Esophagus muscularis mucosa (tissue), 4 donors: ENCODE measurements around the gene CATSPERE. TPM values are rescaled to one million over a fixed set of nuclear protein-coding genes. Genes with fewer than 3 reads are reported as not detected.
"Not testable (repeated sequence)": the region's sequence is repeated elsewhere in the genome, so short reads cannot be mapped to it uniquely, and the experiment has no call there.

ENCODE experiments used
- DNase-seq: peaks from one replicate; pipeline ENCODE4 v3.0.0-alpha.2; 2017; ENCODE audit errors: extremely low spot score
- H3K27ac ChIP-seq, 4 donors: fragments of 200-600 bp; sonication (generic); replicated peaks in 1 of 4; 1 replicate in 3 of 4; 2 replicates in 1 of 4; pipeline ENCODE4 v1.5.1; 2016 to 2019; ENCODE audit warnings: mild to moderate bottlenecking in 1 of 4
- H3K27me3 ChIP-seq, 4 donors: fragments of 200-600 bp; sonication (generic); one replicate each; pipeline versions ENCODE4 v1.5.1 to v1.6.0; 2016 to 2019
- H3K36me3 ChIP-seq, 4 donors: fragments of 200-600 bp; sonication (generic); one replicate each; pipeline ENCODE4 v1.5.1; 2016 to 2019
- H3K4me1 ChIP-seq, 4 donors: fragments of 200-600 bp; sonication (generic); one replicate each; pipeline ENCODE4 v1.5.1; 2016 to 2019
- H3K4me3 ChIP-seq, 4 donors: fragments of 200-600 bp; sonication (generic); 1 replicate in 2 of 4; 2 replicates in 2 of 4; pipeline ENCODE4 v1.5.1; 2016 to 2019; ENCODE audit warnings: mild to moderate bottlenecking in 4 of 4, moderate library complexity in 1 of 4
- H3K9me3 ChIP-seq, 4 donors: fragments of 200-600 bp; sonication (generic); 1 replicate in 3 of 4; 2 replicates in 1 of 4; pipeline ENCODE4 v1.5.1; 2016 to 2019
- CTCF ChIP-seq, 3 experiments: fragments of 200-600 bp in 2 of 3; fragments of 450-650 bp in 1 of 3; sonication (generic) in 2 of 3; IDR thresholded peaks; one replicate each; pipeline ENCODE4 v1.5.1; 2017 to 2019; ENCODE audit warnings: antibody characterized with exemption in 3 of 3, mild to moderate bottlenecking in 2 of 3, moderate library complexity in 1 of 3
- EP300 ChIP-seq: sonication (generic); formaldehyde crosslinking; IDR thresholded peaks from one replicate; pipeline ENCODE4 v1.6.1; 2017; ENCODE audit warnings: antibody characterized with exemption
- POLR2A ChIP-seq: fragments of 450-650 bp; IDR thresholded peaks from one replicate; pipeline ENCODE4 v1.6.1; 2017; ENCODE audit warnings: antibody characterized with exemption, moderate library complexity, mild to moderate bottlenecking, low read depth
- POLR2AphosphoS5 ChIP-seq, 2 donors: sonication (generic); formaldehyde crosslinking; IDR thresholded peaks; one replicate each; pipeline ENCODE4 v1.6.1; 2017; ENCODE audit warnings: antibody characterized with exemption in 2 of 2
- WGBS: methylation state at CpG from one replicate; pipeline ENCODE4 v1.1.5; 2018; 5-methylcytosine and 5-hydroxymethylcytosine counted together
- intact Hi-C: fragments of 100-400 bp; cut with DNase I; formaldehyde crosslinking; loops from one replicate; pipeline ENCODE4 v1.15.1; 2023
- total RNA-seq, 4 donors: library from RNA; depleted of rRNA; stranded (reverse); fragments of >200 nt; gene quantifications; one replicate each; pipeline versions ENCODE4 v1.1.0 to v1.2.1, GENCODE V29; 2016

CATSPERE gene
- total RNA-seq, 4 donors from 2014 or later, result 1.4 to 3.5 (median 2.1) TPM

DNA sequence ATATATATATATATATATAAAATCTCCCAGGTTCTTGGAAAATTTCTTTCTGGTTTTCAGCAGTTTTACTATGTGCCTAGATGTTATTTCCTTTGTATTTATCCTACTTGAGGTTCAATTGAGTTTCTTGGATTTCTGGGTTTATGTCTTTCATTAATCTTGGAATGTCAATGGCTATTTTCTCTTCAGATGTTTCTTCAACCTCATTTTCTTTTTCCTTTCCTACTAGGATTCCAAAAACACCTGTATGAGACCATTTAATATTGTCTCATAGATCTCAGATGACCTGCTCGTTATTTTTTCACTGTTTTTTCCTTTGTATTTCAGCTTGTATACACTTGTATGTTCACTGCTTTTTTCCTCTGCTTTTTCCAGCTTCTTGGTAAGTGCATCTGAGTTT, 96.5 kb downstream of the CATSPERE start:
- Histone ChIP-seq H3K36me3 (no peaks in the 10 kb centered on the region), H3K4me3 (no peak overlapping the region), H3K9me3 (peaks cover 0 to 27% (median 22%) of the 10 kb centered on the region in 4 donors), H3K27me3 (no peaks in the 10 kb centered on the region), H3K27ac (no peak overlapping the region), H3K4me1 (no peaks in the 10 kb centered on the region)
- intact Hi-C loops, result no loop called here
- WGBS, result 82% methylated on average over 1 of the region's 1 CpG
- no peak for DNase-seq
- TF ChIP-seq POLR2A (no peak), CTCF (IDR thresholded peaks at IDR 0.05) (no peak)

DNA sequence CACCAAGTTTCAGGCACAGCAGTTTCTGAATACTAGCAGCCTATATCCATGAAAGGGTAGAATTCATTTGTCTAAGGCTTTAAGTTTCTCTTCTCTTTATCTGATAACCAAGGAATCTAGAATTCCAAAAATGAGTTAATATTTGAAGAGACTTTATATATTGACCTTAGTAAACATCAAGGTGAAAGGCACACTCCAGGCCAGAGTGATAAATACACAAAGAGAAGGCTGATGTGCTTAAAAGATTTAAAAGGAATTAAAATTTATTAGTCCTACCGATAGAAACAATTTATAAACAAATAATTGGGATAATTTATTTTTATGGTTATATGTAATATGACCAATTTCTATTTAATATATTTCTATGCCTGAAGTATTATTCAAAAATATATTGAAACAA, 98.5 kb downstream of the CATSPERE start:
- Histone ChIP-seq H3K4me3 (no peak overlapping the region), H3K9me3 (peaks cover 0 to 23% (median 22%) of the 10 kb centered on the region in 4 donors), H3K27me3 (no peaks in the 10 kb centered on the region), H3K4me1 (no peaks in the 10 kb centered on the region), H3K27ac (no peak overlapping the region), H3K36me3 (no peaks in the 10 kb centered on the region)
- DNase-seq, result no peak
- intact Hi-C loops, result no loop called here
- TF ChIP-seq EP300, result no peak
- no peak for TF ChIP-seq POLR2A
- TF ChIP-seq CTCF (IDR thresholded peaks at IDR 0.05), result no peak
- TF ChIP-seq POLR2AphosphoS5 (IDR thresholded peaks at IDR 0.05), result no peak
- 91% methylated on average over 1 of the region's 1 CpG for WGBS

DNA sequence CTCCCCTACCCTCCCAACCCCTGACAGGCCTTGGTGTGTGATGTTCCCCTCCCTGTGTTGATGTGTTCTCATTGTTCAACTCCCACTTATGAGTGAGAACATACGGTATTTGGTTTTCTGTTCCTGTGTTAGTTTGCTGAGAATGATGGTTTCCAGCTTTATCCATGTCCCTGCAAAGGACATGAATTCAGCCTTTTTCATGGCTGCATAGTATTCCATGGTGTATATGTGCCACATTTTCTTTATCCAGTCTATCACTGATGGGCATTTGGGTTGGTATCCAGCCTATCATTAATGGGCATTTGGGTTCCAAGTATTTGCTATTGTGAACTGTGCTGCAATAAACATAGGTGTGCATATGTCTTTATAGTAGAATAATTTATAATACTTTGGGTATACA, 101.8 kb downstream of the CATSPERE start:
- DNase-seq, H3K27ac ChIP-seq, intact Hi-C loops, H3K36me3 ChIP-seq, H3K9me3 ChIP-seq, H3K4me1 ChIP-seq, H3K27me3 ChIP-seq, H3K4me3 ChIP-seq: not testable (repeated sequence)
- WGBS, result 100% methylated on average over 1 of the region's 1 CpG

GRCh38 chr1:244573768-244574167, 112.7 kb downstream of the CATSPERE start:
- Histone ChIP-seq H3K9me3 (peaks cover 0 to 60% (median 50%) of the 10 kb centered on the region in 4 donors), H3K27me3 (no peaks in the 10 kb centered on the region), H3K36me3 (peaks cover 0 to 10% (median 0%) of the 10 kb centered on the region in 4 donors), H3K4me1 (no peaks in the 10 kb centered on the region), H3K27ac (no peak overlapping the region), H3K4me3 (no peak overlapping the region)
- no peak for DNase-seq
- TF ChIP-seq CTCF (IDR thresholded peaks at IDR 0.05), result no peak
- no peak for TF ChIP-seq POLR2AphosphoS5 (IDR thresholded peaks at IDR 0.05)
- TF ChIP-seq EP300, result no peak
- no peak for TF ChIP-seq POLR2A
- intact Hi-C loops, result no loop called here
- 95% methylated on average over 2 of the region's 2 CpGs for WGBS

DNA sequence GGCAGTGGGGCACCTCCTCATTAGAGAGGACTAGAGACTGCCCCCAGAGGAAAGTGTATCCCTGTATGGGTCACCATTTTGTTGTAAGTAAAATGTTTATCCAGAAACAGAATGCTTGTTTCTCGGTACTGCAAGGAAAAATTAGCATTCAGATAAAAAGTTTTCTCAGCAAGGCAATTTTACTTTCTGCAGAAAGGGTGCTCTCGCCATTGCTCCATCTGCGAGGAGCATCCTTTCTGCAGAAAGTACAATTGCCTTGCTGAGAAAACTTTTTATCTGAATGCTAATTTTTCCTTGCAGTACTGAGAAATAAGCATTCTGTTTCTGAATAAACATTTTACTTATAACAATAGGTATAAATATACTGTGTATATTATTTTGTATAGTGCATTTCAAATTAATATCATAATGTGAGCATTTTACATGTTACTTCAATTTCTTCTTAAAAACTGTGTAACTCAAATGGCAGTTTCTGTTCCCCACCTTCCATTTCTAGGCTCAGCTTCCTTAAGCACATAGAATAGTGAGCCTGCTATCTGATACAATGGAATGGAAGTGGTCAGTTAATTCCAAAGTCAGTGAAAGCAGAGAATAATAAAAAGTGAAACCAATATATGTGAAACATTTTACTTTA, 115.3 kb downstream of the CATSPERE start:
- no peaks in the 10 kb centered on the region for H3K27me3 ChIP-seq
- no peak for DNase-seq
- H3K36me3 ChIP-seq, result peaks cover 0 to 10% (median 0%) of the 10 kb centered on the region in 4 donors
- 97% methylated on average over 3 of the region's 3 CpGs for WGBS
- TF ChIP-seq CTCF (IDR thresholded peaks at IDR 0.05), result no peak
- no peak overlapping the region for H3K27ac ChIP-seq
- no peaks in the 10 kb centered on the region for H3K4me1 ChIP-seq
- no peak overlapping the region for H3K4me3 ChIP-seq
- H3K9me3 ChIP-seq, result peaks cover 0 to 60% (median 50%) of the 10 kb centered on the region in 4 donors
- intact Hi-C loops, result no loop called here

GRCh38 chr1:244578205-244578604, 117.1 kb downstream of the CATSPERE start:
- WGBS, result 93% methylated on average over 7 of the region's 7 CpGs

More at GRCh38 chr1:244578205-244578604, 117.1 kb downstream of the CATSPERE start:
- peaks cover 0 to 49% (median 47%) of the 10 kb centered on the region in 4 donors for H3K9me3 ChIP-seq
- H3K27me3 ChIP-seq, DNase-seq, intact Hi-C loops, H3K4me1 ChIP-seq, H3K4me3 ChIP-seq, H3K36me3 ChIP-seq, H3K27ac ChIP-seq: not testable (repeated sequence)
